H1 (cell line): ENCODE measurements around the gene ZNF500. TPM values are rescaled to one million over a fixed set of nuclear protein-coding genes. Genes with fewer than 3 reads are reported as not detected.

Experiments used
- CHD1 ChIP-seq: IDR thresholded peaks from 2 replicates; pipeline ENCODE4 v1.6.1; 2012; ENCODE audit warnings: low read depth, low read length, improper control_type of control experiment
- CREB1 ChIP-seq: IDR thresholded peaks from 2 replicates; pipeline ENCODE4 v1.6.1; 2012; ENCODE audit warnings: inconsistent platforms
- polyA plus RNA-seq, 7 experiments: library from polyadenylated mRNA; depleted of rRNA in 3 of 7; stranded (reverse) in 5 of 7; unstranded in 2 of 7; fragments of >200 nt in 5 of 7; fragments of 200-250 nt in 2 of 7; gene quantifications; 1 replicate in 5 of 7; 2 replicates in 1 of 7; 4 replicates in 1 of 7; pipeline versions ENCODE4 v1.2.1 to v1.2.3, GENCODE V29; 2011 to 2013; ENCODE audit warnings: missing spikeins in 2 of 7, mixed read lengths in 2 of 7
- total RNA-seq: library from RNA; stranded (reverse); fragmentation: NEBNext Ultra II Directional; extraction: Animal tissue kit (Norgen Biotek cat#: 25700); gene quantifications from 2 replicates; pipeline ENCODE4 v1.2.1, GENCODE V29; 2021

ZNF500 gene
- total and polyA plus RNA-seq, 2 of the 8 experiments (the other 6 are each of a cell fraction or from before 2014, with no cell fraction given): 10.3 to 10.4 TPM

DNA sequence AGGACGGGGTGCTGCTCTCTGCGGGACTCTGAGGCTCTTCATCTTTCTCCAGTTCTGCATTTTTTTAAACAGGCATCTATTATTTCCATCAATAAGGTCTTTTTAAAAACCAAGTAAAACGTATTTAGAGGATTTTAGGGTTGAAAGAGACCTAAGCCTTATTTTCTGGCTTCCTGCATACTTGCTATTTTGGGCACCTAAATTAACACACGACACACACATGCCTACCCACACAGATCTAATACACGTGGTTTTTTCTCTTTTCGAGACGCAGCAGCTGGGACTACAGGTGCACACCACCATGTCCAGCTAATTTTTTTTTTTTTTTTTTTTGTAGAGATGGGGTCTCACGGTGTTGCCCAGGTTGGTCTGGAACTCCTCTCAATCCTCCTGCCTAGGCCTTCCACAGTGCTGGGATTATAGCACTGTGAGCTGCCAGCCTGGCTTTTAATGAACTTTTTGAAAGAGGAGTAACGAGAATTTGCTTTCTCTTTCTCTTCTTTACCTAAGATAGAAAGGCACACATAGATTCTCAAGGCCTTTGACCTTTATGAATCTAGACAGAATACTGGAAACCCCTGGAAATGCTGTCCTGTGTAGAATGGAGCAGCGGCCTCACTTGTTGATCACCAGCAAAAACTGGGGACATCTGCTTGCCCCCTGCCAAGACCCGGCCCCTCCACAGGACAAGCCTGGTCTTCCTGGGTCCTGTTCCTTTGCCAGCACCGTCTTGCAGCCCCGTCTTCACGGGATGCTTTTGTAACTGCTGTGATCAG lies 18.9 kb downstream of the ZNF500 start (continued):
- no peak for TF ChIP-seq CREB1
- TF ChIP-seq CHD1: no peak
